ENCODE data around the gene GAS7. TPM values are rescaled to one million over a fixed set of nuclear protein-coding genes. Genes with fewer than 3 reads are reported as not detected.
A peak's percentile ranks its signal among the peaks of the same experiment; 100 is the strongest.
"Not testable (repeated sequence)": the region's sequence is repeated elsewhere in the genome, so short reads cannot be mapped to it uniquely, and the experiment has no call there.

Gene GAS7
- polyA plus RNA-seq, 1 donor, result 57.4 TPM

DNA sequence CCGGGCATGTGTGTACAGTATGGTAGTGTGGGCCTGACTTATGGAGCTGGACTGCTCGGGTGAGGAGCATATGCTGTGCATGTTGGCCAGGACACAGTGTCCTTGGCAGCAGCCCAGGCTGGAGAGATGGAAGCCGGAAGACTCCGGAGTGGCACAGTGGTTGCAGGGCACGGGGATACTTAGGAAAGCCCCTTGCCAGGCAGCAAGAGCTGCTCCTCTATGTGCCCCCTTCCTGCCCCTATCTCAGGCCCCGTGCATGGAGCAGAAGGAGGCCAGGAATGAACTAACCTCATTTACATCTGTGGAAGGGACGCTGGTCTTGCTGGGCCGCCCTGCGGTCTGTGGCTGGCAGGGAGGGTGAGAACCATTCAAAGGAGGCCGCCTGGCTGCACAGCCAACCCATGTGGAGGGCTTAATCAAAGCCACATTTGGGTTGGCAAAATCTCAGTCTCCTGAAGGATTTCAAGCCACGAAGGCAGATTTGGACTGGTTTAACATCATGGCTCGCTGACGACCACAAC is 261.1 kb downstream of the GAS7 start:
- peak; percentile 79 for DNase-seq

DNA sequence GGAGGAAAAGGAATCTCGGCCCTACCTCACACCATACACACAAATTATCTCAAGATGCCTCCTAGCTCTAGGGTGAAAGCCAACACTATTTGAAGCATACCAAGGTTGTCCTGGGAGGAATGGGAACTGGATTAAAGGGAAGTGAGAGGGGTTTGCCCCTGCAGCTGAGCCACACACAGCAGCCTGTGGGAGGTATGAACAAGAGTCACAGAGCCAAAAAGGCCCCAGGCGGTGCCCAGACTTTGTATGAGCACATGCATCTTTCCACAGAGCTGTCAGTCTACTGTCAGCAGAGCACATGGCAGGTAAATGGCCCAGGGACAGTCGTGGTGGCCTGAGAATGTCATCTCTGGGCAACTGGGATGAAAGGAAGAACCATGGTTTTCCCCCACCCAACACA is 262.3 kb downstream of the GAS7 start:
- no peak for DNase-seq

DNA sequence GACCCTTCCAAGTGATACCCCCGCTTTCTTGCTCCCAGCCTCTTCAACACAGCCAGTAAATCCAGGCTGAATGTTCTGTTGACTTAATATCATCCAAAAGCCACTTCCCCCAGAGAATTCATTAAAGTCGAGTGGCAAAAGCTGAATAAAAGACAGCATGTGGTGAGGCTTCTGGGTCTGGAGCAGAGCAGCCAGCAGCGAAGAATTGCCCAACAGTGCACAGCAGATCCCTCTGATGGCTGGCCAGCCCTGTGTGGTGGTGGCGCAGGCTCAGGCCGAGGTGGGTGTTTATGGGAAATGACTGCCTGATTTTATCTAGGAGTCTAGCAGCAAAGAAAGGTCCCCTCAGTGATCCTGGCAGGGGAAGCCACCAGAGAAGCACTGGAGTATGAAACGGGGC is 263.0 kb downstream of the GAS7 start:
- DNase-seq, result no peak

DNA sequence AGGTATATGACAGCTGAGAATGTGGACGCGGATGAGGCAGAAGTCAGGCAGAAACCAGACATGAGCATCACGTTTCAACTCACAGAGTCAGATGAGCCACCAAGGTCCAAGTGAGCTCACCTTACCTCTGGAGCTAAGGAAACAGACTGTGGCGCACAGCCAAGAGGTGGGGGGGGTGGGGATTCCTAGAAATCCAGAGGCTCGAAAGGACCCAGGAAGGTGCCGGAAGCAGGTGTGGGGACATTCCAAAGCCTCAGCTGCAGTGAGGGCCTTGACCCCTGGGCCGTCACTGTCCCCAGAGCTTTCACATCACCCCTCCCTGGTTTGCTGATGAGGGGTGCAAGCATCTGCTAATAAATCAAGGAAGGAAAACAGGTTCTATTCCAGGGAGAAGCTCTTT is 264.1 kb downstream of the GAS7 start:
- no peak for DNase-seq

DNA sequence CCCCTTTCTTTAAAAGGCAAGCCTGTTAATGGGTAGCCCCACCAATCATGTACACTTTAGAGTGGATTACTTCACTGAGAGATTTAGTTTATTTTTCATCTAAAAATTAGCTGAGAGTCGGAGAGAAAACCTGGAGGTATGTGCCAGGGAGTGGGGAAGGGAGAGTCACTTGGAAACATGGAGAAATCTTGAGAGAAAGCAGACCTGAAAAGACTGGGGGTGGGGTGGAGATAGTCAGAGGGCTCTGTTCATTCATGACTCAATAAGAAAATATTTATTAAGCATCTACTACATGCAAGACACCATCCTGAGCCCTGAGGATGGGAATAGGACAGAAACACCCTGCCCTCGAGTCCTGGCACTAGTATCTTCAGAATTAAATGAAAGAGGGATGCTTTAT is 265.9 kb downstream of the GAS7 start:
- no peak for DNase-seq

DNA sequence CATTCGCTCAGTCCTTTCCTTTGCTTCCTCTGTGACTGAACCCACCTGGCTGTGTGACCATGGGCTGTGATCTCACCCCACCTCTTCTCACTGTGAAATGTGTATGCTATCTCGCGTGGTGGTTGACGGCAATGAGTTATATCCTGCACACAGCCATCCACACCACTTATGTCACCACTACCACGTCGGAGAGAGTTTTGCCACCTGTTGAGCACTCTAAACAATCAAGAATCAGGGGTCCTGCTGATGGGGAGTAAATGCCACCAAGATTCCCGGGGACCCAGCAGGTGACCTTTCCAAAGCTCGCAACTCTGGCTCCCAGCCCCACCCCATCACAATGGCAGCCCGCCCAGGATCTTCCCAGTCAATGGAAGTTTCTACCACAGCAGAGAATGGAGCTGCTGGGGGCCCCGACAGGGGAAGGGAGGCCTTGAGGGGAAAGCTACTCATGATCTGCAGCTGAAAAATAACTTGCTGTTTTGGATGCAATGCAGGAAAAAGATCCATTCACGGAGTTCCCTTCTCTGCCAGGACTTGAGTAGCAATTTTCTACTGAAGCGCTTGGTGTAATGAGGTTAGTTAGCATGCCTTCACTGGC is 267.2 kb downstream of the GAS7 start:
- DNase-seq, result peak; percentile 42

DNA sequence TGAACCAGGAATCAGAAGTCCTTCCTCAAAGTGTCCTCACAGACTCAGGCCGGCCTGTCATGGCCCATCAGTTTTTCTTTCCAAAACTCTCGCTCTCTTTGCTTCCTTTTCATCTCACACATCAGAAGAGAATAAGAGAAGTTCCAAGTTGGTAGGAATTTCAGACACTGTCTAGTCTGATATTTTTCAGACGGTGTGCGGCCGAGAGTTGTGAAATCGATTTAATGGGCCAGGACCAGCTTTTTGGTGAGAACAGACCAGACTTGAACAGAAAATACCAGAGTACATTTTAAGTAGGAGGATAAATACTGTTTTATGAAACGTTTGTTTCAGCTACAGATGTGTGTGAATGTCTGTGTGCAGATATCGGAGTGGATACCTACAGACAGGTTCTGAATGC is 268.5 kb downstream of the GAS7 start:
- DNase-seq, result no peak

DNA sequence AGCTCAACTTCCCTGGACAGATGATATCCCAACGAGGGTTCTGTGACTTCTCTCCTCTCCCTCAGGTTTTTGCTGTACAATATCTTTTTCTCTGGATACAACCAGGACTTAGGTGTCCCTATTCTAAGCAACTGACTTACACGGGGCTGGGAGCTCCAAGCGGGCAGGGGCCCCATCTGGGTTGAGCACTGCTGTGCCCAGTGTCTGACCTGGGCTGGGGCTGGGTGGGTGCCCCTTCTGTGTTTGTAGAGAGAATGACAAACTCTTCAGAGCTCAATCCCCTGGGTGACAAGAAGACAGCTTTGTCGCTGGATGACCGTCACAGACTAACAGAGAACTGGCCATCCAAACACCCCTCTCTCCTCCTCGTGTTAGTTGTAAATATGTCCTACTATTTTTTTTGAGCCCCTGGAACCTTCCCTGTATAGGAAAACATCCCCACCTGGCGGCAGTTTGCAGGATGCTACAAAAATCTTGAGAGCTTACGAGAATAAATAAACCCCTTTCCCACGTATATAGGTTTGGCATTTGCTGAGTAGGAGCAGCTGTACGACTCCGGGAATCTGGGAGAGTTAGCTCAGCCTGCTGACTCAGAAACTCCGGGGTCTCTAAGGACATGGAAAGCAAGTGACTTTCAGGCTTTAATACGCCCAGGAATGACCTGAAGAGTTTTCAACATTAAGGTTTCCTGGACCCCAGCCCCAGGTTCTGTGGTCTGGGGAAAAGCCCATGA is 269.6 kb downstream of the GAS7 start:
- peak; percentile 83 for DNase-seq

DNA sequence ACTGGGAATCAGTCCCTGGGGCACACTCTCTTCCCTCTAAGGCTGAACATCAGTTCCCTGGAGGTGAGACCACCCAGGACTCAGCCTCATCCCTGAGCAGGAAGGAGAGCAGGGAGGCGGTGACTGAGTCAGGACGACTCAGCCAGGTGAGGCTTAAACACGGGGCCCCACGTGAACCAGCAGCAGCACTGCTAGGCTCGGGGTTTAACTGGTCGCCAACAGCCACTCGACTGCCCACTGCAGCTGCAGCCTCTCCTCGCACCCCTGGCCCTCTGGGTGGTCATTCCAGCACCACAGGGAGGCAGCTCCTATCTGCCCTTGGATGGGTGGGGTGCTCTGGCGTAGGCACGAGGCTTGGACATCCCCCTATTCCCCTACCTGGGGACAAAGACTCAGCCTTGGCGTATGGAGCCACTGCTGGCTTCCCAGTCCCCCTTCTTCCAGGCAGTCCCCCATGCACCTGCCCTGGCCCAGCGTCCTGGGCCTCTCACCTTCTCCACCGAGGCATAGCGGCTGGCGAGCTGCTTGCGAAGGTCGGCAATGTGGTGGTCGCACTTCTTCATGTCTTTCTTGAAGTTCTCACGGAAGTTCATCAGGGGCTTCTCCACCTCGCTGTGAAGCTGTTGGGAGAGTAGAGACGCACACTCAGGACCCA is 272.1 kb downstream of the GAS7 start:
- DNase-seq, result no peak

DNA sequence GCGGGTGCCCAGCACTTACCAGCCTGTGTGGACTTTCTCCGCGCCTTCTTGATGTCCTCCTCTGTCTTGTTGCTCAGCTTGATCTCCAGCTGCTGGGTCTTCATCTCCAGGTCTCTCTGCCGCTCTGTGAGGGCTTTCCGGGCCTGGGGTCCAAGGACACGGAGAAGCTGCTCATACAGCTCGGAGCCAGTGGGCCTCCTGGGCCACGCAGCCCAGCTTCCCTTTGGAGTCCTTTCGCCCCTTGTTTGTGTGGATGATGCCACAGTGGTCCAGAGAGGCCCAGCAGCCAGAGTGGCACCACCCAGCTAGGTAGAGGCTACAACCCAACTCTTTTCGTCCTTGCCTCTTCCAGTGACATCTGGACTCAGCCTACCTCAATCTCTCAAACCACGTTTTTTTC is 272.9 kb downstream of the GAS7 start:
- no peak for DNase-seq

DNA sequence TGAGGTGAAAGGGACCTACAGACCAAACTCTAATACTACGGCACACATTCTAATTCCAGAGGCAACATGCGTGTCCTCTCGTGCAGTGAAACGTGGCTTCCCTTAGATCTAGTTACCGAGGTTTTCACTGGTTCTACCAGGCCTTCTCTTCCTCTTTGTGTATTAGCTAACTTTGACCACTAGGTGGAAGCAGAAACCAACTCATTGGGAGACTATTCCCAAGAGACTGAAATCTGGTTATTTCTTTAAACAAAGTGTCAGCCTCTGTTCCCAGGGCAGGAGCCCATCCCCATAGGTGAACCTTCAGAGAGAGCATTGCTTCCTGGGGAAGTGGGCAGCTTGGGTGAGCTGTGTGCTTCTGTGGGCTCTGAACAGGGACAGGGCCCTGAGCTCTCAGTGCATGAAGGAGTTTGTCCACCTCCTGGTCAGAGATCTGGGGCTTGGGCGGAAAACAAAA is 273.6 kb downstream of the GAS7 start:
- DNase-seq, result peak; percentile 61

DNA sequence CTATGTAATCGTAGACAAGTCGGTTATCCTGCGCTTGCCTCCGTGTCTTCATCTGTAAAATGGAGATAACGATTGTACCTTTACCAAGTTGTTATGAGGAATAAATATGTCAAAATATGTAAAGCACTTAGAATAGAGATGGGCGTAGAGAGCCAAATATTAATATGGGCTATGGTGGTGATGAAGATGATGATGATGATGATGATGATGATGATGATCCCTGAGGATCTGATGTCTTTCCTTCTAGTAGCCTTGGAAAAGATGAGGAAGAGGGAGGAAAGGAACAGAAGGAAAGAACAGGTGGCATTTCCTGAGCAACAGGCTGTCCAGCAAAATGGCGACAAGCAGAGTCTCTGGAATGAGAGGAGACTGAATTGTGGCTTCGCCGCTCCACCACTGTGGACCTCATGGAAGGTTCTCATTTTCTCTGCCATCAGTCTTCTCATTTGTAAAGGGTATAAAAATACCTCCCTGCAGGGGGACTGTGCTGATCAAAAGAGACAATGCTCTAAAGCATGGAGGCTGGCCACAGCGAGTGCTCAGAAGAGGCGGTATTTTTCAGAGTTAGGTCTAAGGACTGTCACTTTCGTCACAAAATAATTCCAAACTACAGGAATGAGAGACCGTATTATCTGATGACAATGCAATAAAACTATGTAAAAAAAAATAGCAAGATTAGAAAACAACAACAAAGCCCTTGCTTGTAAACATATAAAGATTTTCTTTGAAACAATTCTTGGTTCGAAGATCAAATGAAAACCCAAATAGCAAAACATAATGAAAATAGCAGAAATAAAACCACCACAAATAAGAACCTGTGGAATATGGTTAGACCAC is 276.2 kb downstream of the GAS7 start:
- DNase-seq, result no peak

DNA sequence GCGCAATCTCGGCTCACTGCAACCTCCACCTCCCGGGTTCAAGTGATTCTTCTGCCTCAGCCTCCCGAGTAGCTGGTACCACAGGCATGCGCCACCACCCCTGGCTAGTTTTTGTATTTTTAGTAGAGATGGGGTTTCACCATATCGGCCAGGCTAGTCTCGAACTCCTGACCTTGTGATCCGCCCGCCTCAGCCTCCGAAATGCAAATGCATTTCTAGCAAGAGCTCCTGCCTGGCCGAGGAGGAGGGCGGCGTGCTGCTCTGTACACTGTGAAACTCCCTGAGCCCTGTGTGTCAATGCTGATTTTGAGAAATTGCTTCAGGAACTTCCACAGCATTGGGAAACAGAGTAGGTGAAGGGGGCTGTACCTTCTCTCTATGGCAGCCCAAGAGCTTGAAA is 277.2 kb downstream of the GAS7 start:
- not testable (repeated sequence) for DNase-seq

DNA sequence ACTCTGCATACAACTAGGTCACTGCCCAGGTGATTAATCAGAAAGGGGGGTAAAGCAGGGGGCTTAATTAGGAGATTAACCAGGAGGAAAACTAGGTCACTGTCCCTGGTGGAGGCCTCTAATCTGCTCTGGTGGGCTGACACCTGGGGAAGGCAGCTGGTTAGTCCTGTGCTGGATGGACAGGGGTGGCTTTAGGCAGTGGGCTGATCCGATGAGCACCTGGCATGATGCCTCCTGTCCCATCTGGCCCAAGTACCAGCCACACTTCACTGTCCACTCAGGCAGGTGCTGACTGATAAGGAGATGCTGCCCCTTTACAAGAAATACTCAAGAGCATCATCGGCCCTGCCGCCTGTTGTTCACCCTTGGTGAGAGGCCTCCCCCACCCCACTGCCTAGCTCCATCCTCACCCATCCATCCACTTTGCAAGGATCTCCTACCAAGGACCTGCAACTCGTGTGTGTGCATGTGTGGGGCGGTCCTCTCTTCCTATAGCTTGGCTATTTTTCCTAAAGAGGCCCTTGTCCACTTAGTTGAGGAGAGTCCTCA is 279.5 kb downstream of the GAS7 start:
- no peak for DNase-seq

DNA sequence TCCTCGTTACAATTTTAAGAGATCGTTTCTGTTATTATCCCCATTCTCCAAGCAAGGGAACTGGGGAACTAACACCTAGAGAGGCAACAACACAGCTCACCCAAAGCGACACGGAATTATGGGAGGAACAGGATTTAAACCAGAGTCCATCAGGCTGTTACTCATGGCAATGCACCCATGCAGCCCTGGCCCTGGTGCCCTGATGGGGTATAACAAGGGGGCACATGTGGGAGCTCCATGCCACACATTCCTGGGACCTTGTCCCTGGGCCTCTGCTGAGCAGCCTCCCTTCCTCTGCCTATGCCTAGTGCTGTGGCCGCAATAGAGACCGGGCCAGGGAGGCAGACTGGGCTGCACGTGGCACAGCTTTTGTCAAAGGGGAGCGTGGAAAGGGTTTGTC is 280.1 kb downstream of the GAS7 start:
- no peak for DNase-seq

DNA sequence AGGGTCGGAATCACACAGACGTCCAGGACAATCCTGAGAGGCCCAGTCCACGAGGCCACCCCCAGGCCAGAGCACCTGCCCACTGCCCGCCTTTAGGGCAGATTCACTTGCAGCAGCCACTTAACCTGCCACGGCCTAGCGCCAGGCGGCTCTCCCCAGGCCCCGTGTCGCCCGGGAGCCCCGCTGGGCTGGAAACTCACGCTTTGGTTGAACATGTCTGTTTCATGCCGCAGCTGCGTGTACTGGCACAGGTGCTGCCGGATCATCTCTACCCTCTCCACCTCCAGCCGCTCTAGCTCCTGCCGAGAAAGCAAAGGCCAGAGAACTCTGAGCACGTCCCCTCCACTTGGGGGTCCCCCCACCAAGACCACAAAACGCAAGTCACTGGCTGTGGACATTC is 280.6 kb downstream of the GAS7 start:
- DNase-seq, result no peak

DNA sequence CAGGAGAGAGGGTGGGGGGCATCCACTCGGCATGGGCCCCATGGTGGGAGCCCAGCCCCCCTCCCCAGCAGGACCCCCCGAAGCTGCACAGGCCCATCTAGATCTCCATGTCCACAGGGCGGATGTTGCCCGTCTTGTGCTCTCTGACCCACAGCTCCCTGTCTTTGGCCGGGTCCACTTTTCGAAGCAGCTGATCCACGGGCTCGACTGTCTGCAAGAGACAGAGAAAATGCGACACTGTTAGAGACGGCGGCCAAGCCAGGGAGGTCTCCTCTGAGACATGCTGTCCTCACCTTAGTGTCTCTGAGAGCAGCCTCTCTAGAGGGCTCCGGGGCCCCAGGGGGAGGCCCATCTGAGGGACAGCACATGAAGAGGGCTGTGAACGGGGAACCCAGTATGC is 281.3 kb downstream of the GAS7 start:
- DNase-seq, result no peak

DNA sequence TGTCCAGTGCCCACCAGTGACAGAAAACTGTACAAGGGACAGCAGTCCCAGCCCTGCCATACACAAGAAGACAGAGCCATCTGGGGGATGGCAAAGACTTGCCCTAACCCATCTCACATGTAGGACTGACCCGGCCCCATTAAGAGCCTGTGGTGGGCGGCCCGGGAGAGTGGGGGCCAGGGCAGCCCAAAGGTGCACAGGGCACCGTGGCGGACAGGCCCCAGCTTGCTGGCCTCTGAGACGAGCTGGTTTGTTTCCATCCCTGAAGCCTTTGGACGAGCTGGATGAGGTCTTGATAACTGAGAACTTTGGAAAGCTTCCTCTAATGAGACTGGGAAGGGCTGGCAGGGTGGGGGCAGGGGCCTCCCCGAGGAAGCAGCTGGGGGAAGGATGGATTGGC is 282.3 kb downstream of the GAS7 start:
- no peak for DNase-seq

DNA sequence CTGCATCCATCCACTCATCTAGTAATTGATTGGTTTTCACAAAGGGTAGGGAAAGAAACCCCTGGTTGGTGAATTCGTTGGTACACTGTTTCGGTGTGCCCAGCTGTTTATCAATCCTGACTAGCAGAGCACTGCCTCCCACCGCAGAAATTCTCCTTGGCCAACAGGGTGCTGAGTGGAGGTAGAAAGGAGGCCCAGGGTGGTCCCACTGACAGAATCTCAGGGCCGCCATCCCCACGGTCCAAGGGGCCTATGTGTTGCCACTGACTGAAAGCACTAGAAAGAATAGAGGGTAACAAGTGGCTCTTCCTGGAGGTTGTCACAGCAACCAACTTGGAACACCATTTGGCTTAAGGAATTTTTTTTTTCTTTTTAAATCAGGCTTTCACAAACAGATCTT is 284.9 kb downstream of the GAS7 start:
- no peak for DNase-seq

DNA sequence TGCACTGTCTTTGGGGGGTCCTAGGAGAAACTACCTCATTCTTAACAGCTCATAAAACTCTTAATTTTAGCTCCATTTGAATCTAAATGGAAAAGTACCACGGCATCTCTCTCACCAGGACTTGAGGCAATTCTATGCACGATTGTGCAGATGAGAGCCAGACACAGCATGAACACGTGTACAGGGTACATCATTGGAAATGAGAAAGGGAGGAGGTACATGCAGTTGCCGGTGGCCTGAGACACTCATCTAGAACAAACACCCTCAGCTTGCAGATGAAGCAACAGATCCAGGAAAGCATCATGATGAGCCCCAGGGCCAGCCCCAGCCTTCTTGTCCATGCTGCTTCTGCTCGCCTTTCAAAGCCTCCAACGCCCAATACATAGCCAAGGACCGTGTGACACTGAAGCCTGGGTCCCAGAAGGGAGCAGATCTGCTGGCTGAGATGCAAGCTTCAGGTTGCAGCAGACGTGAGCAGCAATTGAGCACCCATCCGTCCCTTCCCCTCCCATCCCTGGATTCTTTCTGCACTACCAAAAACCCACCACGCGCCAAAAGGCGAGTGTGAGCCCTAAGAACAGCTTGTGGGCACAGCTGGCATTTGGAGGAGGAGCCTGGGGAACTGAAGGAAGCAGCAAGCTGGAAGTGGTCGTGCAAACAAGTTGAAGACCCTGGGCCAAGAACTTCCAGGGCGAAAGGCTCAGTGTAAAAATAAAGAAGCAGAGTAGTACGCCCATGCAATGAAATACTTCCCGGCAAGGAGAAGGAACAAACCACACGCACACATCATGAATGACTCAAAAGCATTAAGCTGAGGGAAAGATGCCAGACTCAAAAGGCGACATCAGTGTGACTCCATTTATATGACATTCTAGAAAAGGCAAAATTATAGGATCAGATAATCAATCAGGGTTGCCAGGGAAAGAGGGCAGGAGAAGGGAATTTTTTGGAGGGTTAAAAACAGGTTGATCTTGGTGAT is 286.0 kb downstream of the GAS7 start:
- no peak for DNase-seq

DNA sequence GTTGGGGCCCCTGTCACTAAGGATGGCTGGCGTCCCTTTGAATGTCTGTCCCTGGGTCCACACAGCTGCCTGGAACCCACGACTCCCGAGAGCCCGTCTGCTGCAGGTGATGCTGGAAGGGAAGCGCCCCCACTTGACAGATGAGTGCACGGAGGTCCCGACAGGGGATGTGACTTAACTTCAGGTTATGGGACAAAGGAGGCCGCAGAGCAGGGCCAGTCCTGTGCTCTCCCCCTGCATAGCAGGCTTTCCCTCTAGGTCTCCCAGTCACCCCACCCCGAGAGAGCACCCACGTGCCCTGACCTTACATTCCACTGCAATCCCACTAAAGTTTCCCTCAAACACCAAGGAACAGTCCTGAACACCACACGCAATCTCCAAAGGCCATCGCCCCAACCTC is 287.3 kb downstream of the GAS7 start:
- no peak for DNase-seq
